GM18517 (cell line): ENCODE measurements around the gene LARP1.
A peak's percentile ranks its signal among the peaks of the same experiment; 100 is the strongest.

Experiments used
- ATAC-seq: cut with Tn5 transposase; IDR thresholded peaks from one replicate; pipeline ENCODE4 v1.9.1; 2021; ENCODE audit warnings: mild to moderate bottlenecking, moderate library complexity; ENCODE audit not compliant: unreplicated experiment

Gene LARP1

DNA sequence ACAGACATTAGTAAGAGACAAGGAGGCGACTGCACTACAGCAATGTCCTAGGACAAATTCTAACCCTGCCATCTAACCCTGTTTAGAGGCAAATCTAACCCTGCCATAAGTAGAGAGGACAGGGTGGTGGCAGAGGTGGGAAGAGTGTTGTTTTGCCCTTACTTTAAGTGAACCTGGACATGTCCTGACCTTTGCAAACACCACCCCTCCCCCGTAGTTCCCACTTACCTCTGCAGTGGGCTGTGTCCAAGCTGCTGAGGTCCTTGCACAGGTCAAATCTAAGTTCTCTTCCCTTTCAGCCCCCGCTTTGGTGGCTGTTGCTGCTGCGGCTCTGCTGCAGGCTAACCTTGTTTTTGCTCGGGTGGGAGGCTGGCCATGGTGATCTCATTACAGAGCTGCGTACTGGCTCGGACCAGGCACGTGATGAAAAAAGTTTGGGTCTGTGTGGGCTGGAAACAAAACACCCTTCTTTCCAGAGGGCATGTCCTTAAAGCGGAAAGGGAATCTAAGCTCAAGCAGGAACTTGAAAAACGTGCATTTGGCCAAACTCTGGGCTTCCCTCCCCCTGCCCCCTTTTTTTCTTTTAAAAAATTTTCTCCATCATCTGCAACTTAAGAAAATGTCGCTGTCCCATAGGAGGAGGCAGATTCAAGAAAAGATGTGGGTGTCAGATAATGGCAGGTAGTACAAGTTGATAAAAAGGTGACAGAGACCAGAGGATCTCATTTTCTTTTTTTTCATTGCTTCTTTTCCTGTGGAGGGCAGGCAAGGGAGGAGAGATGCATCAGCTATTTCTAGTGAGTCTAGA lies 95.3 kb downstream of the LARP1 start, which contains the start of gene FAXDC2:
Gene FAXDC2 (minus strand): TSS at position 349 of the 808 bp plus-strand sequence. CDS start 12,425 bp downstream, outside the sequence.
- no peak for ATAC-seq

DNA sequence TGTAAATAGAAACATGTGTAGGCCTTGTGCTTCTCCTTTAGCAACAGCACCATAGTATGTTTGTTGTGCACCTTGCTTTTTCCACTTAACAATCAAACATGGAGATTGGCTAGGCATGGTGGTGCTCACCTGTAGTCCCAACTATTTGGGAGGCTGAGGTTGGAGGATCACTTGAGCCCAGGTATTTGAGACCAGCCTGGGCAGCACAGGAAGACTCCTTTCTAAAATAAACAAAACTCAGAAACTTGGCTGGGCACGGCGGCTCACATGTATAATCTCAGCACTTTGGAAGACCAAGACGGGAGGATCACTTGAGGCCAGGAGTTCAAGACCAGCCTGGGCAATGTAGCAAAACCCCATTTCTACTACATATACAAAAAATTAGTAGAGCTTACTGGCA lies 96.2 kb downstream of the LARP1 start:
- ATAC-seq, result no peak

DNA sequence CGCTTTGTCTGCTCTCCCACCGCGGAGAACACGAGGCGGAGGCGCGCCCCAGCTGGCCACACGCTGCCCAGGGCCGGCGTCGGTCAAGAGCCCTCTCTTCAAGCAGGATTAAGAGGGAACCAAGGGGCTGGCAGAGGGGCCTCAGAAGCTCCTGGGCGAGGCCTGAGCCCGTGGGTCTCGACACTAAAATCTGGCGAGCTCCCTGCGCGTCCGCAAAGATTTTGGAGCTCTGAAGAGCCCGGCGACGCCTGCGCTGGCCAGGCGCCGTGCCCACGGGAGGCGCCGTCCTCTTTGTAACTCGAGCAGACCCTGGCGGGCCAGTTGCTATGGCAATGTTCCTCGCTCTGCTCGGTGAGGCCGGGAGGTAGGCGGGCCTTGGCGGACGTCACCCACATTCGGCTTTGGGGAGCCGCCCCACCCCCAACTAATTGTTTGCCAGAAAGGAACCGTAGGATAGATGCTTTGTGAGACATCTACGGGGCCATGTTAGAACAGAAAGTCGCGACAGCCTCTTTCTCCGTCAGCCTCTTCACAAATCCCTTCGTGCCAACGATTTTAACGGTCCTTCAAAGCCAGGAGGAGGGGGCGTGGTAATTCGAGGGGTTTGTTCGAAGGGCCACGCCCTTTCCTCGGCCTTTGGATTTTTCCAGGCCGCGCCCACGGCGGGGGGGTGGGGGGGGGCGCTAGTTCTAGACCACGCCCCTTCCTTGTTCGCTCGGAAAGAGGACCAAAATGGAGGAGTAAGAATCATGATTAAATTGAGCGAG lies 102.5 kb downstream of the LARP1 start:
- peak; percentile 69 for ATAC-seq

DNA sequence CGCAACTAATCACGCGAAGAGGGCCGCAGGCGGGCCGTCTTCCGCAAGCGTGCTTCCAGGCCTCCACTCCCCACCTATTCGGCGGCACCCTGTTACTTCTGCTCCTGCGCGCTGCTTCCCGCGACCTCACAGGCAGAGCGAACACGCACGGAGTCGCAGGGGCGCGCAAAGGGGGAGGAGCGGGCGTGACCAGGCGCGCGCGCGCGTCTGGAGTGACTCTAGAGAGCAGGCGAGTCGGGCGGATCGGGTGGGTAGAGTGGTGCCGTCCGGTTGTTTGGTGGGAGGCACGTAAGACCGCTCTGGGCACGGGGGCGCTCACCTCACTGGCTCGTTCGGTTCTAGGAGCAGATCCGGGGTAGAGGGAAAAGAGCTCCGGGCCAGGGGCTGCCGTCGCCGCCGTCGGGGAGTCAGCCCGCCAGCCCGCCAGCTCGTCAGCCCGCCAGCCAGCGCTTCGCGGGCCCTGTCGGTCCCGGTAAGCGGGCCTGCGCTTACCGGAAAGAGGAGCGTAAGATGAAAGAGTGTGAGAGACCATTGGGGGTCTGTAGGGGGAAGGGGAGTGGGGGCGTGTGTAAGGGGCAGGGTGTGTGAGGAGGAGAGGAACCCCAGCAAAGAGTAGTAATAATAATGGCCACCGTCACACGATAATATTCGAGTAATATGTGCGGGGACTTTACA lies 103.3 kb downstream of the LARP1 start, which contains the start of gene CNOT8:
Gene CNOT8 (plus strand): TSS at position 331 of the 675 bp plus-strand sequence. CDS start 4,652 bp downstream, outside the sequence.
- ATAC-seq, result peak; percentile 68

DNA sequence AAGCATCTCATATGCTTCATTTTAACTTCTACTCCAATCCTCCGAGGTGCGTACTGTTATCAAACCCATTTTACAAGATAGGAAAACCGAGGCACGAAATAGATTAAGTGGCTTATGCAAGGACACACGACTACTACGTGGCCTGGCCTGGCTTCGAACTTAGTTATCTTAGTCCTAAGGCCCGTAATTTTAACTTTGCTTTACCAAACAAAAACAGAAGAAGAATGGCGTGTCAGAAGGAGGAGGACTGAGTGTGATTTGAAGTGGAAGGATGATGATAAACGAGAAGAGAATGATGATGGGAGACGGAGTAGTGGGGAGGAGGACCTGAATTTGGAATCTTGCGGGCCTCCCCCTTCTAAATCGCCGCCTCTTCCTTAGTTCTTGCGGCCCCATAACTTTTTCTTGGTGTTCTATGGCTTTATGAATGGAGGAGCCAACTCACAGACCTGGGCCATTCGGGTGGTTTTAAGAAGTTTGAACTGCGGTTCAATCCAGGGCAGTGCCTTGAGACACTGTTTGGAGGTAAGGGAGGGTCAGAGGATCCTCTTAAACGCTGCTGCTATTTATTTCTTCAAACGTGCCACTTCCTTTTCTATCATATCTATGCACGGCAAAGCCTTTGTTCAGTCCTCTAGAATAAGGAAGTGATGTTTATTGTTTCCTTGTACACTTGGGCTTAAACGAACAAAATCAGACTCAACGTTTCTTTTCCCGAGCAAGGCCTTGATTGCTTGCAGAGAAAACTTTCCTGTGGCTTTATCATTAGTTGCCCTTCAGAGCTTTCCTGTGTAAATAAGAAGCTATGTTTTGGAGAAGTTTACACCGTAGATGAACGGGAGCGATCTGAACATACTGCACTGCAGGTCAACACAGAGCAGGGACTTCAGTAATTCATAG lies 104.0 kb downstream of the LARP1 start:
- peak; percentile 19 for ATAC-seq

DNA sequence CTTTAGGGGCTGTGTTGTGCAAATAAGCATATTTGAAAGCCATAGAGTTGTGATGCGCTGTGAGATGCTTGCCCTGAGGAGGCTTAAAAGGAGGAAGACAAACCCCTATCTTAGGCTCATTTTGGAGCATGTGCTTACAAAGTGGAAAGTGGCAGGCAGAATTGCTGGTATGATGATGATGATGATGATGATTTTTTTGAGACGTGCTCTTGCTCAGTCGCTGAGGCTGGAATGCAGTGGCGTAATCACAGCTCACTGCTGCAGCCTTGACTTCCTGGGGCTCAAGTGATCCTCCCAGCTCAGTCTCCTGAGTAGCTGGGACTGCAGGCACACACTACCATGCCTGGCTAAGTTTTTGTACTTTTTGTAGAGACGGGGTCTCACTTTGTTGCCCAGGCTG lies 104.9 kb downstream of the LARP1 start:
- ATAC-seq, result no peak

DNA sequence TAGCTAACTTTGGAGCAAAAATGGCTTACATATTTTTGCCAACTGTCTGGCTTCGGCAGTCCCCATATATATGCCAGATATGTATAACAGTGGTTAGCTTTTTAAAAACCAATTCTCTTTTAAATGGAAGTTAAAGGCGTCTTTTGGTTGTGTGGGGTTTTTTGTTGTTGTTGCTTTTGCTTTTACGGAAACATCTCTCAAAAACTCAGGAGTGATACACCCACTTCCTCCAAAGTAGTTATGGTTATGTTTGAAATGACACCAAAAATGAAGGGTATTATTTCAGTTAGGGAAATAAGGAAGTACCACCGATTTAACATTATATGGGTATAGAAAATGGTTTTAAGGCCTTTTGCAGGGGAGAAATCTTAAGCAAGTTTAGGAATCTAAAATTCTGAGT lies 105.6 kb downstream of the LARP1 start:
- no peak for ATAC-seq

DNA sequence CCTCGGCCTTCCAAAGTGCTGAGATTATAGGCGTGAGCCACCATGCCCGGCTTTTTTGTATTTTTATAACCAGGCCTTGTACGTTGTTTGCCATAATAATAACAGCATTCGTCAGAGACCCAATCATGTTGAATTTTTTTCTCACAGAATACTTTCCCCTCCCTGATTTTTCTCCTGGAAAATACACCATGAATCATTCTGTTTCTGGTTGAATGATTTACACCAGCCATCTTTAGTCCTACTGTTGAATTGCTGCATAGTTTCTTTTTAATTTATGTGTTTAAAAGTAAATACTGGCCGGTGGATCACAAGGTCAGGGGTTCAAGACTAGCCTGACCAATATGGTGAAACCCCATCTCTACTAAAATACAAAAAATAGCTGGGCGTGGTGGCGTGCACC lies 106.8 kb downstream of the LARP1 start:
- ATAC-seq, result no peak

DNA sequence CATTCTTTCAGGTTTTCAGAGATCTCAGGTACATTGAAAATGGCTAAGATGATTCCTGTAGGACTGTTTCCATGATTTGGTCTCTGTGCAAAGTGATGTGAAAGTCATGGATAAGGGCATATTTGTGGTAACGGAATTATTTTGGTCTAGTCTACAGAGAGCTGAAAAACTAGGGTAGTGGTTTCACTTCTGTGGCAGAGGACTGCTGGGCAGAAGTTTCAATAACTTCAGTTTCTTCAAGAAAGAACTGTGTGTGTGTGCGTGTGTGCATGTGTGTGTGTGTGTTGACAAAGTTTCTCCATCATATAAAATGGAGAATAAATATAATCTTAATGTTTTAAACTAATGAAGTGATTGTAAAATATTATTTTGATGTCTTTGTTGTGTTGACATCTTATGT lies 107.6 kb downstream of the LARP1 start:
- ATAC-seq, result no peak

DNA sequence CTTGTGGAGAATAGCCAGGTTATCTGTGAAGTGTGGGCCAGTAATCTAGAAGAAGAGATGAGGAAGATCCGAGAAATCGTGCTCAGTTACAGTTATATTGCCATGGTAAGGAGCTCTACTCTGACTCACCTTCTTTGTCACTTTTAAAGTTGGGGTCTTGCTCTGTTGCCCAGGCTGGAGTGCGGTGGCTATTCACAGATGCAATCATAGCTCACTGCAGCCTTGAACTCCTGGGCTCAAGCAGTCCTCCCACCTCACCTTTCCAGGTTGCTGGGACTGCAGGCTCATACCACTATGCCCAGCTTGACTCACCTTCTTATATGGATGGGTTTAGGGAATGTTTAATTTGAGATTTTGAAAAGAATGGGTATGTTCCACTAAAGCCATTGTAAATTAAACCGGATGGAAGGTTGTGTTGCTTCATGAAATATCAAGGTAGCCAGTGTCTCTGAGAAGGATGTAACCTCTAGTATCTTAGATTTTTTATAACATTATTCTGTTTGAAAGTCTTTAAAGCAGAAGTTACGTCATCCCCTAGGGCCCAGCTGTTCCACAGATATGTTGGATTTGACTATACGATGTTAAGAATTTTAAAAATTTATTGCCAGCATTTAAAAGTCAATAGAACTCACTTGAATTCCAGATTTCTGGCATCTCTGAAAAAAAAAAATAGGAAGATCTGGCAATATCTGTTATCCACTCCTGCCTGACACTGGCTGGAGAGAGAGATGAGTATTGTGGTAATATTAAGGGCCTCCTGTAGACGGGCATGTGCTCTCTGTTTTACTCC lies 108.3 kb downstream of the LARP1 start:
- no peak for ATAC-seq

DNA sequence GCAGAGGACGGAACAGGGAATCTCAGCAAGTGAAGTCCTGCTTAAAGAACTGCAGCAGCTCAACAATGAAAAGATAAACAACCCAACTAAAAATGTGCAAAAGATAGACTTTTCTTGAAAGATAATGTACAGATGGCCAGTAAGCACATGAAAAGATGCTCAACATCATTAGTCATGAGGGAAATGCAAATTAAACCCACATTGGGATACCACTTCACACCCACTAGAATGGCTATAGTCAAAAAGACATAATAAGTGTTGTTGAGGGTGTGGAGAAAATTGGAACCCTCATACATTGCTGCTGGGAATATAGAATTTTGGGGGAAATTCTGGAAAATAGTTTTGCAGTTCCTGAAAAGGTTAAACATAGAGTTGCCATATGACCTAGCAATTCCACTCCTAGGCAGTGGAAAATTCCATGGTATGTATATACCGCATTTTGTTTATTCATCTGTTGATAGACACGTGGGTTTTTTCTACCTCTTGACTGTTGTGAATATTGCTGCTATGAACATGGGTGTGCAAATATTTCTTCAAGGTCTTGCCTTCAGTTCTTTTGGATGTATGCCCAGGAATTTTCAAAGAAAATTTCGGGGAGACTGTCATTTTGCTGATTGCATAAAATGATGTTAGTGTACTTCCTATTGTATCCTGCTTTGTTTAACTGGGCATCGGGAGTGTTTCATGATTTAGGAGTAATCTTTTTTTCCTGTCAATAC lies 110.4 kb downstream of the LARP1 start:
- ATAC-seq, result no peak

DNA sequence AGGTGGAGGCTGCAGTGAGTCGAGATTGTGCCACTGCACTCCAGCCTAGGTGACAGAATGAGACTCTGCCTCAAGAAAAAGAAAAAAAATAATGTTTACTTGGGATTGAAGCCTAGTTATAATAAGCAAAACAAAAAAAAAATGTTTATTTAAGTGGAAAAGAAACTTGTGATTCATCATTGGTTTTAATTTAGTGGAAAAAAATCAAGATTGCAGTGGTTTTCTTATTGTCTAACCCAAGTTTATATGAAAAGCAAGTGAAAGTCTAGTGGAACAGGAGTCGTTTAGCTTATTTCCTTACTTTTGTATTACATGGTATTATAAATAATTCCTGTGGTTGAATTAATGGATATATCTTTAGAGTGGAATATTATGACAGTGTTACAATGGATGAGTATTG lies 111.7 kb downstream of the LARP1 start:
- ATAC-seq, result no peak
